ENCODE results near the gene PLA2G6. TPM values are rescaled to one million over a fixed set of nuclear protein-coding genes. Genes with fewer than 3 reads are reported as not detected.

The PLA2G6 gene
- total and polyA plus RNA-seq, 2 of the 13 experiments (the other 11 are each of a cell fraction or from before 2014, with no cell fraction given), result 4.8 to 11.5 TPM

- TF ChIP-seq ATF7 (IDR thresholded peaks at IDR 0.05), result peak; percentile 37; the same call in 1 of the 2 replicates
- no peak for TF ChIP-seq ATF7 (CRISPR knock-in tag; IDR thresholded peaks at IDR 0.05)
- no peak for TF ChIP-seq ZIK1 (CRISPR knock-in tag; IDR thresholded peaks at IDR 0.05; ENCODE audit: borderline replicate concordance, low read depth)
- TF ChIP-seq, protein P1, sequence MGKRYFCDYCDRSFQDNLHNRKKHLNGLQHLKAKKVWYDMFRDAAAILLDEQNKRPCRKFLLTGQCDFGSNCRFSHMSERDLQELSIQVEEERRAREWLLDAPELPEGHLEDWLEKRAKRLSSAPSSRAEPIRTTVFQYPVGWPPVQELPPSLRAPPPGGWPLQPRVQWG (CRISPR knock-in tag; IDR thresholded peaks at IDR 0.05; ENCODE audit: borderline replicate concordance, low read depth), result no peak
- no peak for TF ChIP-seq ATAD3A (CRISPR knock-in tag; IDR thresholded peaks at IDR 0.05)
- TF ChIP-seq, protein P2, sequence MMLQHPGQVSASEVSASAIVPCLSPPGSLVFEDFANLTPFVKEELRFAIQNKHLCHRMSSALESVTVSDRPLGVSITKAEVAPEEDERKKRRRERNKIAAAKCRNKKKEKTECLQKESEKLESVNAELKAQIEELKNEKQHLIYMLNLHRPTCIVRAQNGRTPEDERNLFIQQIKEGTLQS (CRISPR knock-in tag; IDR thresholded peaks at IDR 0.05), result peak; percentile 82; the same call in 1 of the 2 replicates
- no peak for TF ChIP-seq KDM4B (CRISPR knock-in tag; IDR thresholded peaks at IDR 0.05)
- TF ChIP-seq SIX1 (CRISPR knock-in tag; IDR thresholded peaks at IDR 0.05; ENCODE audit: borderline replicate concordance), result no peak
- TF ChIP-seq HMGA1 (CRISPR knock-in tag; conservative IDR thresholded peaks at IDR 0.05), result no peak
- TF ChIP-seq SP4 (CRISPR knock-in tag; IDR thresholded peaks at IDR 0.05), result no peak
- no peak for TF ChIP-seq XBP1 (CRISPR knock-in tag; IDR thresholded peaks at IDR 0.05)
- no peak for TF ChIP-seq TERF1 (CRISPR knock-in tag; IDR thresholded peaks at IDR 0.05)
- peak; percentile 96 for TF ChIP-seq CEBPG (CRISPR knock-in tag; IDR thresholded peaks at IDR 0.05)
- TF ChIP-seq ZMYM4 (CRISPR knock-in tag; IDR thresholded peaks at IDR 0.05), result no peak
- TF ChIP-seq, protein P3, sequence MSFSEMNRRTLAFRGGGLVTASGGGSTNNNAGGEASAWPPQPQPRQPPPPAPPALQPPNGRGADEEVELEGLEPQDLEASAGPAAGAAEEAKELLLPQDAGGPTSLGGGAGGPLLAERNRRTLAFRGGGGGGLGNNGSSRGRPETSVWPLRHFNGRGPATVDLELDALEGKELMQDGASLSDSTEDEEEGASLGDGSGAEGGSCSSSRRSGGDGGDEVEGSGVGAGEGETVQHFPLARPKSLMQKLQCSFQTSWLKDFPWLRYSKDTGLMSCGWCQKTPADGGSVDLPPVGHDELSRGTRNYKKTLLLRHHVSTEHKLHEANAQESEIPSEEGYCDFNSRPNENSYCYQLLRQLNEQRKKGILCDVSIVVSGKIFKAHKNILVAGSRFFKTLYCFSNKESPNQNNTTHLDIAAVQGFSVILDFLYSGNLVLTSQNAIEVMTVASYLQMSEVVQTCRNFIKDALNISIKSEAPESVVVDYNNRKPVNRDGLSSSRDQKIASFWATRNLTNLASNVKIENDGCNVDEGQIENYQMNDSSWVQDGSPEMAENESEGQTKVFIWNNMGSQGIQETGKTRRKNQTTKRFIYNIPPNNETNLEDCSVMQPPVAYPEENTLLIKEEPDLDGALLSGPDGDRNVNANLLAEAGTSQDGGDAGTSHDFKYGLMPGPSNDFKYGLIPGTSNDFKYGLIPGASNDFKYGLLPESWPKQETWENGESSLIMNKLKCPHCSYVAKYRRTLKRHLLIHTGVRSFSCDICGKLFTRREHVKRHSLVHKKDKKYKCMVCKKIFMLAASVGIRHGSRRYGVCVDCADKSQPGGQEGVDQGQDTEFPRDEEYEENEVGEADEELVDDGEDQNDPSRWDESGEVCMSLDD (CRISPR knock-in tag; IDR thresholded peaks at IDR 0.05; ENCODE audit: borderline replicate concordance), result no peak
- TF ChIP-seq ZFP41 (CRISPR knock-in tag; IDR thresholded peaks at IDR 0.05; ENCODE audit: borderline replicate concordance), result no peak
- 0 out of 2 replicates have a peak, but pooled peaks have one; percentile 10 for TF ChIP-seq TFE3 (CRISPR knock-in tag; IDR thresholded peaks at IDR 0.05)
- TF ChIP-seq ZNF232 (CRISPR knock-in tag; IDR thresholded peaks at IDR 0.05; ENCODE audit: borderline replicate concordance), result no peak
- TF ChIP-seq KLF6 (CRISPR knock-in tag; IDR thresholded peaks at IDR 0.05), result no peak
- no peak for TF ChIP-seq ZNF326 (CRISPR knock-in tag; IDR thresholded peaks at IDR 0.05; ENCODE audit: borderline replicate concordance)
- TF ChIP-seq GABPB1 (CRISPR knock-in tag; IDR thresholded peaks at IDR 0.05), result peak; percentile 55; the same call in 1 of the 2 replicates
- peak; percentile 43; the same call in 1 of the 3 replicates for TF ChIP-seq MXI1 (IDR thresholded peaks at IDR 0.05; ENCODE audit: borderline replicate concordance, low read depth, low read length)
- TF ChIP-seq RBM39 (IDR thresholded peaks at IDR 0.05; ENCODE audit: low read depth, low read length, poor library complexity, severe bottlenecking), result no peak
- no peak for TF ChIP-seq ATF7-NPFF (CRISPR knock-in tag; IDR thresholded peaks at IDR 0.05; ENCODE audit: low read depth)
- no peak for TF ChIP-seq ZNF431 (CRISPR knock-in tag; IDR thresholded peaks at IDR 0.05; ENCODE audit: borderline replicate concordance, low read depth)
Measured at GRCh38 chr22:38172832-38173640, 8.6 kb downstream of the PLA2G6 start (continued).
